ENCODE data around the gene CITED2. TPM values are rescaled to one million over a fixed set of nuclear protein-coding genes. Genes with fewer than 3 reads are reported as not detected.

Gene CITED2
- total RNA-seq, 1 experiment from 2014 or later, result 54.2 TPM

- Histone ChIP-seq H3K9me3 (ENCODE audit: low read length) (no peaks in the 10 kb centered on the region), H3K4me3 (ENCODE audit: low read length) (no peak overlapping the region), H3K27ac (ENCODE audit: low read length) (no peak overlapping the region), H4K20me1 (ENCODE audit: low read length) (peaks cover 18% of the 10 kb centered on the region), H3K9ac (ENCODE audit: low read length) (no peak overlapping the region), H3K79me2 (ENCODE audit: low read length) (peaks cover 36% of the 10 kb centered on the region), H3K27me3 (ENCODE audit: low read length) (no peaks in the 10 kb centered on the region), H3K4me1 (ENCODE audit: insufficient read depth, low read length) (peaks cover 23% of the 10 kb centered on the region), H3K36me3 (ENCODE audit: low read depth, low read length) (peaks cover 7% of the 10 kb centered on the region; the same call in 1 of the 2 replicates), H3F3A (ENCODE audit: low read length, unreplicated experiment) (no peaks in the 10 kb centered on the region), H3K4me2 (ENCODE audit: low read length) (no peak overlapping the region), H3K9me2 (replicated peaks; ENCODE audit: low read length) (no peaks in the 10 kb centered on the region), H2AFZ (ENCODE audit: low read length) (no peak overlapping the region)
- ATAC-seq, result no peak
- intact Hi-C loops (cut with micrococcal nuclease), result loop anchor here (5.0 to 10.0 kb wide), 4 partner anchors 194 to 1474 kb away; no protein-coding TSS in a partner anchor
- DNase-seq, result no peak
- BruUV-seq (replicated peaks), result no TSS peak
- CTCF ChIA-PET, result interaction anchor here (0.7 to 1.7 kb wide), 3 partner anchors 140 to 151 kb away, joined by 5 to 7 read pairs (median 7); no protein-coding TSS in a partner anchor
- no peak for TF ChIP-seq EZH2 (IDR thresholded peaks at IDR 0.05; ENCODE audit: low read length, unreplicated experiment)
- no peak for TF ChIP-seq EZH2phosphoT487 (IDR thresholded peaks at IDR 0.05; ENCODE audit: borderline replicate concordance, low read length)
- TF ChIP-seq, protein P1, sequence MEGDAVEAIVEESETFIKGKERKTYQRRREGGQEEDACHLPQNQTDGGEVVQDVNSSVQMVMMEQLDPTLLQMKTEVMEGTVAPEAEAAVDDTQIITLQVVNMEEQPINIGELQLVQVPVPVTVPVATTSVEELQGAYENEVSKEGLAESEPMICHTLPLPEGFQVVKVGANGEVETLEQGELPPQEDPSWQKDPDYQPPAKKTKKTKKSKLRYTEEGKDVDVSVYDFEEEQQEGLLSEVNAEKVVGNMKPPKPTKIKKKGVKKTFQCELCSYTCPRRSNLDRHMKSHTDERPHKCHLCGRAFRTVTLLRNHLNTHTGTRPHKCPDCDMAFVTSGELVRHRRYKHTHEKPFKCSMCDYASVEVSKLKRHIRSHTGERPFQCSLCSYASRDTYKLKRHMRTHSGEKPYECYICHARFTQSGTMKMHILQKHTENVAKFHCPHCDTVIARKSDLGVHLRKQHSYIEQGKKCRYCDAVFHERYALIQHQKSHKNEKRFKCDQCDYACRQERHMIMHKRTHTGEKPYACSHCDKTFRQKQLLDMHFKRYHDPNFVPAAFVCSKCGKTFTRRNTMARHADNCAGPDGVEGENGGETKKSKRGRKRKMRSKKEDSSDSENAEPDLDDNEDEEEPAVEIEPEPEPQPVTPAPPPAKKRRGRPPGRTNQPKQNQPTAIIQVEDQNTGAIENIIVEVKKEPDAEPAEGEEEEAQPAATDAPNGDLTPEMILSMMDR (conservative IDR thresholded peaks at IDR 0.05; ENCODE audit: low read depth, low read length), result no peak
- POLR2A ChIA-PET (ENCODE audit: unreplicated experiment), result no interaction called here
Measured at GRCh38 chr6:139370283-139370998, 4.0 kb downstream of the CITED2 start.

- H3K27me3 ChIP-seq (ENCODE audit: low read length), result no peaks in the 10 kb centered on the region
- no peak overlapping the region for H2AFZ ChIP-seq (ENCODE audit: low read length)
- H3K9ac ChIP-seq (ENCODE audit: low read length), result no peak overlapping the region
- BruUV-seq (replicated peaks), result no TSS peak
- peak; percentile 59 for DNase-seq
- H3K4me2 ChIP-seq (ENCODE audit: low read length), result peak overlapping the region; percentile 41
- no peak overlapping the region for H3K4me3 ChIP-seq (ENCODE audit: low read length)
- H3K27ac ChIP-seq (ENCODE audit: low read length), result no peak overlapping the region
- POLR2A ChIA-PET (ENCODE audit: unreplicated experiment), result interaction anchor here (0.5 to 0.7 kb wide), 2 partner anchors 875 to 1546 kb away, joined by 3 to 5 read pairs; no protein-coding TSS in a partner anchor
- CTCF ChIA-PET, result interaction anchor here (0.6 to 1.7 kb wide), 4 partner anchors 139 to 885 kb away, joined by 3 to 7 read pairs (median 5); no protein-coding TSS in a partner anchor
- intact Hi-C loops (cut with micrococcal nuclease), result loop anchor here (2.0 to 10.0 kb wide), 5 partner anchors 195 to 1551 kb away; no protein-coding TSS in a partner anchor
- no peaks in the 10 kb centered on the region for H3K9me2 ChIP-seq (replicated peaks; ENCODE audit: low read length)
- H3F3A ChIP-seq (ENCODE audit: low read length, unreplicated experiment), result no peaks in the 10 kb centered on the region
- H4K20me1 ChIP-seq (ENCODE audit: low read length), result peaks cover 18% of the 10 kb centered on the region
- peaks cover 7% of the 10 kb centered on the region; the same call in 1 of the 2 replicates for H3K36me3 ChIP-seq (ENCODE audit: low read depth, low read length)
- H3K9me3 ChIP-seq (ENCODE audit: low read length), result no peaks in the 10 kb centered on the region
- peaks cover 36% of the 10 kb centered on the region for H3K79me2 ChIP-seq (ENCODE audit: low read length)
- TF ChIP-seq EZH2phosphoT487 (IDR thresholded peaks at IDR 0.05; ENCODE audit: borderline replicate concordance, low read length), result no peak
- TF ChIP-seq, protein P1 (conservative IDR thresholded peaks at IDR 0.05; ENCODE audit: low read depth, low read length), result peak; percentile 78
- peaks cover 23% of the 10 kb centered on the region for H3K4me1 ChIP-seq (ENCODE audit: insufficient read depth, low read length)
- ATAC-seq, result no peak
Measured at GRCh38 chr6:139369568-139370282, 4.7 kb downstream of the CITED2 start.

Data from PC-3 (cell line).